KOPT-K1 (cell line): ENCODE data around the gene WNT1.

ENCODE experiments used
- H3K27ac ChIP-seq: fragments of 200-600 bp; sonication (generic); 2 replicates; pipeline ENCODE4 v1.5.1; 2016; ENCODE audit warnings: antibody characterized with exemption, mild to moderate bottlenecking, low read depth, low read length; ENCODE audit not compliant: poor library complexity, severe bottlenecking
- H3K36me3 ChIP-seq: fragments of 200-600 bp; sonication (generic); 2 replicates; pipeline ENCODE4 v1.5.1; 2017; ENCODE audit warnings: antibody characterized with exemption, mild to moderate bottlenecking, low read length, moderate library complexity; ENCODE audit not compliant: insufficient read depth
- H3K9me3 ChIP-seq: fragments of 200-600 bp; sonication (generic); 2 replicates; pipeline ENCODE4 v1.5.1; 2017; ENCODE audit warnings: antibody characterized with exemption, low read length, mild to moderate bottlenecking; ENCODE audit not compliant: insufficient read depth, poor library complexity, severe bottlenecking

The WNT1 gene

DNA sequence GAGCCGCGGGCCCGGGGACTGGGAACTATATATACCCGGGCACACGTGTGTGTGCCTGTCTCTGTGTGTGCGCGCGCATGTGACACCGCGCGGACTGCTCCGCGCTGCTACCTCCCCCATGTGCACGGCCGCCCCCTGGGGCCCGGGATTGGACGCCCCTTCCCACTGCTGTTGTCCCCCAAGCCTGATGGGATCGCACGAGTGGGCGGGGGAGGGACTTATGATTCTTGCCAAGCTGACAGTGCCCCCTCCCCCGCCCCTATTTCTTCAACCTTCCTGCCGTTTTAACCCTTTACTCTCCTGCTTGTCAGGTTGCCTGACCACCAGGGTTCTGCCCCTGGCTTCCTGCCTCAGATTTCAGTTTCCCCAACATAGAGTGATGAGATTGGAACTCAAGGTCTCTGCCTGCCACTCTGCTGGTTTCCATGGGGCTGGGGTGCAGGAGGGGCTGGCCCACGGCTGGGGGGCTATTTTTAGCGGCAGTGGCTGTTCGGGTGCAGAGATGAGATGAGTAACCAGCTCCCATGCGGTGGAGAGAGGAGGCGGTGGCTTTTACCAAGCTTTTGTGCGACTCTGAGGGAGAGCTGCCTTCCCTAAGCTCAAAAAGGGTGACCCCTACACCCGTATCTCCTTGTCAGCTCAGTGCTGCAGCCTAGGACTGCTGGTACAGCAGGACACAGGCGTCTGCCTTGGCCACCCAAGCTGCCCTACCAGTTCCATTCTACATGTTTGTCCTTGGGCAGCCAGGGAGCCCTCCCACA lies 21.4 kb downstream of the WNT1 start, which contains the start of gene DDN:
TSS of gene DDN (minus strand) at position 5 of the 761 bp plus-strand sequence. CDS start 88 bp downstream, outside the sequence.
- Histone ChIP-seq H3K27ac (no peak within 1 kb of the TSS), H3K9me3 (no peaks in the 10 kb centered on the region), H3K36me3 (peaks cover 42% of the 10 kb centered on the region)

GRCh38 chr12:49000346-49000745 lies 22.2 kb downstream of the WNT1 start:
- H3K27ac ChIP-seq = no peak overlapping the region
- H3K9me3 ChIP-seq = no peaks in the 10 kb centered on the region
- H3K36me3 ChIP-seq = peaks cover 50% of the 10 kb centered on the region

GRCh38 chr12:49008943-49009342 lies 30.8 kb downstream of the WNT1 start:
- Histone ChIP-seq H3K9me3 (no peaks in the 10 kb centered on the region), H3K36me3 (peaks cover 52% of the 10 kb centered on the region), H3K27ac (no peak overlapping the region)

- Histone ChIP-seq H3K27ac (no peak overlapping the region), H3K36me3 (peaks cover 41% of the 10 kb centered on the region), H3K9me3 (no peaks in the 10 kb centered on the region)
These were observed 32.1 kb downstream of the WNT1 start for GRCh38 chr12:49010092-49010668.

DNA sequence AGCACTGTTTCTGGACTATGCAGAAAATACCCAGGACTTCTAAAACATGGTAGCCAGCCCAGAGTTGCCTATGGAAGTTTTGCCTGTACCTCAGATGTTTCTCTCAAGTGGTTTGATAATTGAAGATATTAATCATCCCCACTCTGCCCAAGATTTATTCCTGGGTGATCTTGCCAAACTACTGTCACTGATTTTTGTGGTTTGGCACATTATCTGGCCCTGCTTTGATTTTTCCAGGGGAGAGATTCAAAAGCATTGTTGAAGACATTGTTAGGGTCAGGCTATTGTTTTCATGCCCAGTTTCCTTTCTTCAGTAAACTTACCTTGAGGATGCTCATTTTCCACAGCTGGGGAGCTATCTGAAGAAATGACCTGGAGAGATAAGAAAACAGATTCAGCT lies 34.6 kb downstream of the WNT1 start:
- H3K27ac ChIP-seq = no peak overlapping the region
- H3K36me3 ChIP-seq = peaks cover 35% of the 10 kb centered on the region
- no peaks in the 10 kb centered on the region for H3K9me3 ChIP-seq

DNA sequence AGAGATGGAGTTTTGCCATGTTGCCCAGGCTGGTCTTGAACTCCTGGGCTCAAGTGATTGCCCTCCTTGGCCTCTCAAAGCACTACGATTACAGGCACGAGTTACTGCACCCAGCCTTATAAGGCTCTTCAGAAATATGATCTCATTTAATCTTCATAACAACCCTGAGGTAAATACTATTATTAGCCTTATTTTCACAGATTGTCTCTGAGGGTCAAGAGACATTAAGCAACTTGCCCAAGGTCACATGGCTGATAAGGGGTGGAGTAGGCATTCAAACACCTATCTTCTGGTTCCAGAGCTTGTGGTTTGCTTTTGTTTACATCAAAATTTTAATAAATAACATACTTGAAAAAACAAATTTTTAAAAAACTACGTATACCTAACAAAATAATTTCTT lies 35.3 kb downstream of the WNT1 start:
- H3K36me3 ChIP-seq = peaks cover 35% of the 10 kb centered on the region
- no peaks in the 10 kb centered on the region for H3K9me3 ChIP-seq
- H3K27ac ChIP-seq = no peak overlapping the region

GRCh38 chr12:49014547-49014946 lies 36.4 kb downstream of the WNT1 start:
- peaks cover 35% of the 10 kb centered on the region for H3K36me3 ChIP-seq
- H3K27ac ChIP-seq = no peak overlapping the region
- no peaks in the 10 kb centered on the region for H3K9me3 ChIP-seq

- Histone ChIP-seq H3K9me3 (no peaks in the 10 kb centered on the region), H3K36me3 (peaks cover 32% of the 10 kb centered on the region), H3K27ac (no peak overlapping the region)
These were observed 37.1 kb downstream of the WNT1 start for GRCh38 chr12:49015196-49015595.

DNA sequence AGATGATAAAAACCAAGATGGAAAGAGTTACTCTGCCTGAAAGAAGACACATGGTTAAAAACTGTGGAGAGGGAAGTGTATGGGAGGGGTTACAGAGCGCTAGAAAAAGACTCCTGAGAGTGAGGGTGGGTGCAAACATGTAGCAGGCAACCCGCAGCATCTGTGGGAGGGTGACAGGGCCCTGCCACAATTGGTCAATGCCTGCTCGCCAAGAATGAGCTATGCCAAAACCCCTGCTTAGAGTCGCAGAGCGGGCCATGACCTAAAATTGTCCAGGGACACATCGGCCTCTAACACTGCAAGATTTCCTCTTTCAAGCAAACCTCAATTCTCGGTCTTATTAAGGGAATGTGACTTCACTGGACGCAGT lies 39.8 kb downstream of the WNT1 start:
- H3K9me3 ChIP-seq = no peaks in the 10 kb centered on the region
- H3K36me3 ChIP-seq = peaks cover 29% of the 10 kb centered on the region
- peak overlapping the region; percentile 73 for H3K27ac ChIP-seq

- peak within 1 kb of the TSS; percentile 73 for H3K27ac ChIP-seq
These were observed 40.4 kb downstream of the WNT1 start, which contains the start of gene PRKAG1 for GRCh38 chr12:49018261-49019119. TSS of gene PRKAG1 (minus strand) at chr12:49018776. CDS start at chr12:49018740, 36 bp downstream.

GRCh38 chr12:49019120-49019430 lies 41.0 kb downstream of the WNT1 start:
- no peaks in the 10 kb centered on the region for H3K9me3 ChIP-seq
- H3K27ac ChIP-seq = peak overlapping the region; percentile 73
- H3K36me3 ChIP-seq = peaks cover 36% of the 10 kb centered on the region

More at GRCh38 chr12:49018261-49019119, 40.4 kb downstream of the WNT1 start, which contains the start of gene PRKAG1:
- H3K36me3 ChIP-seq = peaks cover 30% of the 10 kb centered on the region
- H3K9me3 ChIP-seq = no peaks in the 10 kb centered on the region

DNA sequence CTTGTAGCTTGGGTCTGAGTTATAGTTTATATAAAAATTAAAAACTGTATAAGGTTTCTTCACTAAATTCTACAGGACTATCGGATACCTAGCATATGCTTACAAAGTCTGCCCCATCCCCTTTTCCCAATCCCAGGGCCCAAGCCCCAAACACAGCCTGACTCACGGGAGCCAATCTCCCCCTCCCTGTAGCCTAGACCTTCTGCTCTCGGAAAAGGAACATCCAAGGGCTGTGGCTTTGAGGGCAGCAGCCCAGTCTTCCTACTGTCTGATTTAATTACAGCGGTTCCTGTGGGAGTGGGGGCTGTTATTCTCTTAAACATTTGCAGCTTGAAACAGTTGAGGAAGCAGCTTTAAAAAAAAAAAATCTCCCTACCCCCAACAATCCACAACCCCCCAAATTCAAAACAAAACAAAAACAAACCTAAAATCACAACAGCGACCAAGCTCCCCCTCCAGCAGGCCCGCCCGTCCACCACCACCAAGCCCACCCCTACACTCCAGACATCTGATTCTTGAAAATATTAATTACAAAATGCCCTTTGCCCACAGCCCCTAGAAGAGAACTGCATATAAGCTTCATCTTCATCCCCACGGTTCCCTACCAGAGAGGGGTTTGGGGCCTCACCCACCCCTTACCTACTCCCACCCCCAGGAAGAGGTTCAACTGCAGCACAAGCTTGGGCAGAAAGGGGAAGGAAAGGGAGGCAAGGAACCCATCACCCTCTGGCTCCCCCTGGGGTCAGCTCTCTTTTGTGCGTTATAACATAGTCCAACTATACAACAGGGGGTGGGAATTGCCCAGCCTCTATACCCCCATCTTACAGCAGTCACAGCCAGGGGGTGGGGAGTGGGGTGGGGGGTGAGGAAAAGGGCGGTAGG lies 41.6 kb downstream of the WNT1 start:
- peaks cover 42% of the 10 kb centered on the region for H3K36me3 ChIP-seq
- H3K27ac ChIP-seq = peak overlapping the region; percentile 73

DNA sequence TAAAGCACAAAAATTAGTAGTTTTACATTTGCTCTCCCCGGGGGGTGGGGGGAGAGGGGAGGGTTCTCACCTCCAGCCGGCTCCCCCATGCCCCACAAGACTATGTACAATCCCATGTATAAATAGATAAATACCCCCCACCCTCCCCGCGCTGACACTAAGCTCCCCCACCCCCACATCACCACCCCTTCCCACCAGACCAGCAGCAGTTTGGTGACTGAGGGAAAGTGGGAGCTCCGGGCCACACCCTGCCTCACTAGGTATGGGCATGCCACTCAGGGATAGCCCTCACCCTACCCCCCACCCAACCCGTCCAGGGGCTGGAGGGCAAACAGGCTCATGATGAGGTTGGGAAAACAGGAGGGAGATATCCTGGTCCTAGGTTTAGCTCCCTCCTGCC lies 42.3 kb downstream of the WNT1 start:
- no peak overlapping the region for H3K27ac ChIP-seq
- peaks cover 49% of the 10 kb centered on the region for H3K36me3 ChIP-seq
- no peaks in the 10 kb centered on the region for H3K9me3 ChIP-seq

More for the DNA sequence above, 41.6 kb downstream of the WNT1 start:
- H3K9me3 ChIP-seq = no peaks in the 10 kb centered on the region

DNA sequence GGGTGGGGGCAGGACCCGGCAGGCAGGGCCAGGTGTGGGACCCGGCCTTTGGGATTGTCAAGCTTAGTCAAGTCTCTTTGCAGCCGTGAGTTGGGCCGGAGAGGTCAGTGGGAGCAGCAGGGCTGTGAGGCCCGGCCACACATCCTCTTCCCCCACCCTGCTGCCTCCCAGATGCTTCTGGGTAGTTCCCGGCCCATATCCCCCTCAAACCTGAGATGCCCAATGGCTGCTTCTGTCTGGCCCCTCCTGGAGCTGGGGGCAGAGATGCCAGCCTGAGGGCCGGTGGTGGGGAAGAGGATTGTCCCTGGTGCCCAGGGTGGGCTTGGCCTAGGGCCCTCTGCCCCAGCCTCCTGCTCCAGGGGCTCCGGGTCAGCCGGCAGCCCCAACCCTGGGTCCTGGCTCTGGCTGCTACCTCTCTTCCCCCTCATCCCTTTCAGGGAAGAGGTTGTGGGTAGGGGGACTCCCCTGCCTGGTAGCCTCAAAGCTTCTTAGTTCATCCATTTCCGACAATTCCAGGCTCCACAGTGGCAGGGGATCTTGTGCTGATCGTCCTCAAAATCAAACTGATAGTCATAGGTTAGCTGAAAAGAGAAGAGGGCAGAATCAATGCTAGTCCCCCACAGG lies 43.3 kb downstream of the WNT1 start:
- peaks cover 59% of the 10 kb centered on the region for H3K36me3 ChIP-seq
- no peaks in the 10 kb centered on the region for H3K9me3 ChIP-seq
- no peak overlapping the region for H3K27ac ChIP-seq
